DMS79 treated with DMSO at 0.1 percent for 48 hours (cell line): ENCODE data around the gene FAM163A.
"Not testable (repeated sequence)": the region's sequence is repeated elsewhere in the genome, so short reads cannot be mapped to it uniquely, and the experiment has no call there.

ENCODE experiments used
- DNase-seq: peaks from one replicate; lab custom pipeline; 2025; lab: John Stamatoyannopoulos, UW

The FAM163A gene

GRCh38 chr1:179793281-179793680 lies 50.2 kb downstream of the FAM163A start:
- DNase-seq: no peak

GRCh38 chr1:179794146-179794545 lies 51.1 kb downstream of the FAM163A start:
- DNase-seq: no peak

GRCh38 chr1:179794669-179795068 lies 51.6 kb downstream of the FAM163A start:
- DNase-seq: no peak

- no peak for DNase-seq
These were observed 55.2 kb downstream of the FAM163A start for GRCh38 chr1:179798213-179798863.

- DNase-seq: no peak
These were observed 55.9 kb downstream of the FAM163A start for GRCh38 chr1:179798864-179799516.

GRCh38 chr1:179800481-179800880 lies 57.4 kb downstream of the FAM163A start:
- no peak for DNase-seq

- no peak for DNase-seq
These were observed 60.0 kb downstream of the FAM163A start for GRCh38 chr1:179803104-179803503.

GRCh38 chr1:179803918-179804317 lies 60.8 kb downstream of the FAM163A start:
- DNase-seq: no peak

GRCh38 chr1:179804417-179804816 lies 61.3 kb downstream of the FAM163A start:
- DNase-seq: not testable (repeated sequence)

- DNase-seq: no peak
These were observed 62.5 kb downstream of the FAM163A start for GRCh38 chr1:179805291-179806195.

- DNase-seq: no peak
These were observed 63.2 kb downstream of the FAM163A start for GRCh38 chr1:179806333-179806732.

- no peak for DNase-seq
These were observed 64.2 kb downstream of the FAM163A start for GRCh38 chr1:179807291-179807690.

GRCh38 chr1:179807691-179808485 lies 64.8 kb downstream of the FAM163A start:
- DNase-seq: no peak

- no peak for DNase-seq
These were observed 65.4 kb downstream of the FAM163A start for GRCh38 chr1:179808503-179808902.

- DNase-seq: peak; percentile 81
These were observed 66.6 kb downstream of the FAM163A start for GRCh38 chr1:179809506-179810366.

GRCh38 chr1:179810367-179810715 lies 67.2 kb downstream of the FAM163A start:
- no peak for DNase-seq

GRCh38 chr1:179812501-179813292 lies 69.6 kb downstream of the FAM163A start:
- no peak for DNase-seq

- DNase-seq: no peak
These were observed 70.8 kb downstream of the FAM163A start for GRCh38 chr1:179813626-179814545.

- DNase-seq: no peak
These were observed 71.4 kb downstream of the FAM163A start for GRCh38 chr1:179814546-179814838.
